RWPE1 (cell line): Measurements from ENCODE around the gene TEK.

Experiments used
- CTCF ChIA-PET: fragments of 350-600 bp; sonication (Branson Sonifier 250); formaldehyde crosslinking; extraction: SDS; loops from one replicate; lab custom pipeline; 2021; lab: Yijun Ruan, JAX
- POLR2A ChIA-PET: fragments of 400-600 bp; formaldehyde crosslinking; extraction: SDS; loops from one replicate; lab custom pipeline; 2020; ENCODE audit warnings: antibody characterized with exemption; ENCODE audit not compliant: low non-redundant PET; lab: Yijun Ruan, JAX
- DNase-seq: peaks from one replicate; pipeline ENCODE4 v3.0.0; 2012; ENCODE audit warnings: low spot score
- H3K27ac ChIP-seq: fragments of 450-650 bp; 2 replicates; pipeline ENCODE4 v1.5.1; 2017
- TF ChIP-seq, protein P1 (sequence below): fragments of 450-650 bp; conservative IDR thresholded peaks from 2 replicates; pipeline ENCODE4 v1.5.1; 2017; ENCODE audit warnings: low read depth, mild to moderate bottlenecking

The TEK gene

GRCh38 chr9:27188426-27188825 lies 79.4 kb downstream of the TEK start:
- no peak overlapping the region for H3K27ac ChIP-seq
- DNase-seq: no peak
- ChIA-PET POLR2A (no interaction called here), CTCF (no interaction called here)
- TF ChIP-seq, protein P1, sequence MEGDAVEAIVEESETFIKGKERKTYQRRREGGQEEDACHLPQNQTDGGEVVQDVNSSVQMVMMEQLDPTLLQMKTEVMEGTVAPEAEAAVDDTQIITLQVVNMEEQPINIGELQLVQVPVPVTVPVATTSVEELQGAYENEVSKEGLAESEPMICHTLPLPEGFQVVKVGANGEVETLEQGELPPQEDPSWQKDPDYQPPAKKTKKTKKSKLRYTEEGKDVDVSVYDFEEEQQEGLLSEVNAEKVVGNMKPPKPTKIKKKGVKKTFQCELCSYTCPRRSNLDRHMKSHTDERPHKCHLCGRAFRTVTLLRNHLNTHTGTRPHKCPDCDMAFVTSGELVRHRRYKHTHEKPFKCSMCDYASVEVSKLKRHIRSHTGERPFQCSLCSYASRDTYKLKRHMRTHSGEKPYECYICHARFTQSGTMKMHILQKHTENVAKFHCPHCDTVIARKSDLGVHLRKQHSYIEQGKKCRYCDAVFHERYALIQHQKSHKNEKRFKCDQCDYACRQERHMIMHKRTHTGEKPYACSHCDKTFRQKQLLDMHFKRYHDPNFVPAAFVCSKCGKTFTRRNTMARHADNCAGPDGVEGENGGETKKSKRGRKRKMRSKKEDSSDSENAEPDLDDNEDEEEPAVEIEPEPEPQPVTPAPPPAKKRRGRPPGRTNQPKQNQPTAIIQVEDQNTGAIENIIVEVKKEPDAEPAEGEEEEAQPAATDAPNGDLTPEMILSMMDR: no peak

DNA sequence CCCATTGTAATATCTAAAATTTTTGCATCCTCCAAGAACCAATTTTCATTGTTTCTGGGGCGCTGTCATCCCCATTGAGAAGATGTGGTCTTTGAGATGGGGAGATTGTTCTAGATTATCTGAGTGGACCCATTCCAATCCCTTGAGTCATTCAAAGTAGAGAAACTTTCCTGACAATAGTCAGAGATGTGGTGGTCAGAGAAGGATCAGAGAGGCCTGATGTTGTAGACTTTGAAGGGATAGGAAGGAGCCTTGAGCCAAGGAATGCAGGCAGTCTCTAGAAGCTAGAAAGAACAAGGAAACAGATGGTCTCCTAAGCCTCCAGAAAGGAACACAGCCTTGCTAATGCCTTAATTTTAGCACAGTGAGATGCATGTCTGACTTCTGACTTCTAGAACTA lies 80.4 kb downstream of the TEK start:
- POLR2A ChIA-PET: no interaction called here
- TF ChIP-seq, protein P1: no peak
- H3K27ac ChIP-seq: no peak overlapping the region
- DNase-seq: no peak
- CTCF ChIA-PET: no interaction called here

- CTCF ChIA-PET: no interaction called here
- TF ChIP-seq, protein P1: no peak
- no peak overlapping the region for H3K27ac ChIP-seq
- DNase-seq: no peak
- POLR2A ChIA-PET: no interaction called here
These were observed 83.4 kb downstream of the TEK start for GRCh38 chr9:27192291-27192960.

- ChIA-PET CTCF (interaction anchor here (0.6 kb wide), 1 partner anchor 41 kb away, joined by 6 read pairs; no protein-coding TSS in a partner anchor), POLR2A (no interaction called here)
- DNase-seq: no peak
- TF ChIP-seq, protein P1: no peak
- H3K27ac ChIP-seq: no peak overlapping the region
These were observed 84.9 kb downstream of the TEK start for GRCh38 chr9:27193886-27194285.

GRCh38 chr9:27194401-27195091 lies 85.5 kb downstream of the TEK start:
- CTCF ChIA-PET: no interaction called here
- no peak overlapping the region for H3K27ac ChIP-seq
- DNase-seq: peak; percentile 77
- POLR2A ChIA-PET: no interaction called here
- TF ChIP-seq, protein P1: no peak

- no peak overlapping the region for H3K27ac ChIP-seq
- TF ChIP-seq, protein P1: no peak
- DNase-seq: no peak
- ChIA-PET POLR2A (no interaction called here), CTCF (no interaction called here)
These were observed 86.2 kb downstream of the TEK start for GRCh38 chr9:27195191-27195590.
